T47D (cell line): ENCODE measurements around the gene SEL1L3.
"Not testable (repeated sequence)": the region's sequence is repeated elsewhere in the genome, so short reads cannot be mapped to it uniquely, and the experiment has no call there.

ENCODE experiments used
- DNase-seq, 2 experiments: peaks; one replicate each; pipeline versions ENCODE4 v3.0.0 to v3.0.0-alpha.2; 2011 to 2012; ENCODE audit warnings: low read depth in 1 of 2, low spot score in 1 of 2
- JUND ChIP-seq: IDR thresholded peaks from 2 replicates; pipeline ENCODE4 v1.6.1; 2012; ENCODE audit warnings: low read depth
- in situ Hi-C: cut with HindIII; loops from 2 replicates; pipeline ENCODE4 v1.10.0; 2016; ENCODE audit warnings: low sequenced_read_pairs, low pct_unique_long_range_greater_than_20kb

SEL1L3 gene

GRCh38 chr4:25874655-25875054 lies 11.9 kb upstream of the SEL1L3 start:
- DNase-seq = no peak
- in situ Hi-C loops = no loop called here
- TF ChIP-seq JUND = no peak

- no peak for TF ChIP-seq JUND
- in situ Hi-C loops = no loop called here
- DNase-seq = no peak
Observed at GRCh38 chr4:25873632-25874129, 10.9 kb upstream of the SEL1L3 start.

GRCh38 chr4:25872851-25873631 lies 10.3 kb upstream of the SEL1L3 start:
- in situ Hi-C loops = no loop called here
- DNase-seq = peak in 1 of 2 experiments; percentile 6
- TF ChIP-seq JUND = no peak

GRCh38 chr4:25870081-25870480 lies 7.3 kb upstream of the SEL1L3 start:
- in situ Hi-C loops = no loop called here
- no peak for DNase-seq
- no peak for TF ChIP-seq JUND

GRCh38 chr4:25867781-25868294 lies 5.0 kb upstream of the SEL1L3 start:
- in situ Hi-C loops = no loop called here
- DNase-seq = no peak
- no peak for TF ChIP-seq JUND

GRCh38 chr4:25866401-25866800 lies 3.6 kb upstream of the SEL1L3 start:
- in situ Hi-C loops, DNase-seq: not testable (repeated sequence)

- no peak for TF ChIP-seq JUND
- peak; percentile 23 to 43 for DNase-seq
- in situ Hi-C loops = no loop called here
Observed at GRCh38 chr4:25865586-25865985, 2.8 kb upstream of the SEL1L3 start.

GRCh38 chr4:25863831-25864418 lies 1.1 kb upstream of the SEL1L3 start:
- no peak for DNase-seq
- in situ Hi-C loops = no loop called here
- TF ChIP-seq JUND = no peak

GRCh38 chr4:25863347-25863784 lies 578 bp upstream of the SEL1L3 start:
- in situ Hi-C loops = no loop called here
- DNase-seq = no peak
- no peak for TF ChIP-seq JUND

GRCh38 chr4:25861951-25862410 lies 807 bp downstream of the SEL1L3 start:
- DNase-seq = peak; percentile 20 to 26
- no peak for TF ChIP-seq JUND
- in situ Hi-C loops = no loop called here

GRCh38 chr4:25861280-25861950 lies 1.4 kb downstream of the SEL1L3 start:
- no peak for TF ChIP-seq JUND
- no peak for DNase-seq
- in situ Hi-C loops = no loop called here

- DNase-seq = no peak
- in situ Hi-C loops = no loop called here
- TF ChIP-seq JUND = no peak
Observed at GRCh38 chr4:25860586-25861279, 2.1 kb downstream of the SEL1L3 start.
